AG04450 (cell line): ENCODE data around the gene AP3D1. TPM values are rescaled to one million over a fixed set of nuclear protein-coding genes. Genes with fewer than 3 reads are reported as not detected.

ENCODE experiments used
- CTCF ChIA-PET: fragments of 300-600, 350-600 bp; formaldehyde crosslinking; extraction: SDS; loops from one replicate; lab custom pipeline; 2022; ENCODE audit warnings: antibody characterized with exemption, inconsistent platforms; lab: Charles Lee
- POLR2A ChIA-PET: fragments of 350-600 bp; formaldehyde crosslinking; extraction: SDS; loops from one replicate; lab custom pipeline; 2021; ENCODE audit warnings: antibody characterized with exemption, inconsistent platforms; lab: Yijun Ruan, JAX
- DNase-seq: peaks from one replicate; pipeline ENCODE4 v3.0.0-alpha.2; 2011; ENCODE audit warnings: low read depth, low spot score
- H3K27ac ChIP-seq: one replicate; pipeline ENCODE4 v1.5.1; 2012; ENCODE audit warnings: low read depth, low read length, control low read depth
- H3K27me3 ChIP-seq: one replicate; pipeline ENCODE4 v1.6.0; 2012; ENCODE audit warnings: low read length; ENCODE audit not compliant: control insufficient read depth, insufficient read depth
- H3K4me3 ChIP-seq: 2 replicates; pipeline ENCODE4 v1.5.1; 2011; ENCODE audit warnings: mild to moderate bottlenecking, low read depth, low read length, control low read depth
- H3K9me3 ChIP-seq: 2 replicates; pipeline ENCODE4 v1.5.1; 2012; ENCODE audit warnings: low read length; ENCODE audit not compliant: control insufficient read depth, insufficient read depth
- CTCF ChIP-seq: IDR thresholded peaks from 2 replicates; pipeline ENCODE4 v1.5.1; 2011; ENCODE audit warnings: low read depth, low read length, control low read depth, inconsistent platforms
- polyA plus RNA-seq: library from polyadenylated mRNA; depleted of rRNA; stranded (reverse); fragments of >200 nt; gene quantifications from 2 replicates; pipeline ENCODE4 v1.2.3, GENCODE V29; 2011

The AP3D1 gene
- polyA plus RNA-seq, 1 experiment = 68.2 TPM

DNA sequence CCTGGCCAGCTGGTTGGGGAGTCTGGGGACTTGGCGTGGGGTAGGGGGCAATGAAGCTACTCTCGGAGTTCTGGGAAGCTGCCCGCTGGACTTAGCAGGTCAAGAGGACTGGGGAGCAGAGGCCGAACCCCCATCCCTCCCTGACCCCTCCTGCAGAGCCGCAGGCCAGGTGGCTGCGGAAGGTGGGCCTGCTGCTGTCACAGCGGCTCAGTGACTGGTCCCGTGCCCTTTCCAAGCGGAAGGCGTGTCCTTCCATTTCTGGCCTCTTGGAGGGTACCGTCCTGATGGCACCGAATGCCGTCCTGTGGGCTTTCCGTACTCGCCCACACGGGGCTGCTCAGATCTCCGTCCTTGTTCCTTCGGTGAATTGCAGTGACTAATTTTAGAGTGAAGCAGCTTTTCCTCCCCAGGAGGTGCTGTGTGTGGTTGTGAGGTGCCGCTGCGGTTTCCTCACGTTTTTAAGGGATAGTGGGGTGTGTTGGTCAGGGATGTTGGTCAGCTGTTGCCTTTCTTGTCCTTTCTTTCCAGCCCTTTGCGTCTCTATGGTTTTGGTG is 33.1 kb upstream of the AP3D1 start:
- Histone ChIP-seq H3K9me3 (no peaks in the 10 kb centered on the region; the same call in 1 of the 2 replicates), H3K4me3 (no peak overlapping the region), H3K27me3 (no peaks in the 10 kb centered on the region), H3K27ac (no peak overlapping the region)
- no peak for TF ChIP-seq CTCF
- CTCF ChIA-PET = no interaction called here
- POLR2A ChIA-PET = interaction anchor here (2.6 kb wide), 1 partner anchor 16 kb away, joined by 23 read pairs; no protein-coding TSS in a partner anchor
- no peak for DNase-seq

DNA sequence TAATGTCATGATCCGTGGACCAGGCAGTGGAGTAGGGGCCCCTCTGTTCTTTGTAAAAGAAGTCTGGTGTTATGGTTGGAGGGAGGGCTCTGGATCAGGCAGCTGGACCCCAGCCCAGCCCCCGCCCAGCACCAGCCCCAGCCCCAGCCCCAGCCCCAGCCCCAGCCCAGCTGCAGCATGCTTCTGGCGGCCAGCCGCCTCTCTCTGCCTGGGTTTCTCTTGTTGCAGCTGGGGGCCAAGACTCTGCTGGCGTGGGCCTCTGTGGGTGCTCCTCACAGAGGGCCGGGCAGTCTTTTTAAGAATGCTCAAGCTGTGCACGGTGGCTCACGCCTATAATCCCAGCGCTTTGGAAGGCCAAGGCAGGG is 30.2 kb upstream of the AP3D1 start:
- CTCF ChIA-PET = no interaction called here
- H3K27me3 ChIP-seq = no peaks in the 10 kb centered on the region
- no peak overlapping the region for H3K27ac ChIP-seq
- POLR2A ChIA-PET = no interaction called here
- DNase-seq = no peak
- no peak for TF ChIP-seq CTCF
- H3K9me3 ChIP-seq = no peaks in the 10 kb centered on the region; the same call in 1 of the 2 replicates
- H3K4me3 ChIP-seq = no peak overlapping the region

DNA sequence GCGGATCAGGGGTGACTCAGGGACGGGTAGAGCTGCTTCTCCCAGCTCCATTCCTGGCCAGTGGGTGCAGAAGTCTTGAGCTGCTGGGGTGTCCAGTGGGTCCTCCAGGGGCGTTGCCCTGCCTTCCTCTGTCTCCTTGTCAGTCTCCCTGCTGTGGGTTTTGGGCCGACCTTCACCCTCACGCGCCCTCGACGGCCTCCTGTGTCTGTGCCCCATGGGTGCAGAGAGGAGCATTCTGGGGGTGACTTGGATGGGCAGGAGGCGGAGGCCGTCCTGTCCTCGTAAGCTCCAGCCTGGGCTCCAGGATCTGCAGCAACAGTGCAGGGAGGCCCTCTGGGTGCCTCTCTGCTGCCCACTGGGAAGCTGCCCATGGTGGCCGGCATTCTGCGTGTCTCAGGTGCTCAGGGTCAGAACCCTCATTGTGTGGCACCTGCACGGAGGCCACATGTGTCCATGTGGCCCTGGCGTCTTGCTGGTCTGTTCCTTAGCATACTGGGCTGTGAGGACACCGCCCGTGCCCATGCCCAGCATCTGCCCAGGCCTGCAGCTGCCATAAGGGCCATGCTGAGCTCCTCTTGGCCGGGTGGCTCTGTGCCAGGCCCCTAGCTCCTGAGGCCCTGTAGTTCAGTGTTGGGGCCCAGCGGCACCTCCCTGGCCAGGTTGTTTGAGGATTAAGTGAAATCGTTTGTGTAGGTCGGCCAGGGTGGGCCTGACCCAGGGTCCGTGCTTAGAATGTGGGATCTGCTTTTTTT is 29.7 kb upstream of the AP3D1 start:
- no peaks in the 10 kb centered on the region for H3K27me3 ChIP-seq
- ChIA-PET CTCF (interaction anchor here (0.6 to 0.8 kb wide), 2 partner anchors 25 to 1569 kb away, joined by 3 to 5 read pairs; no protein-coding TSS in a partner anchor), POLR2A (no interaction called here)
- H3K4me3 ChIP-seq = no peak overlapping the region
- peak overlapping the region; percentile 39 for H3K27ac ChIP-seq
- no peak for TF ChIP-seq CTCF
- H3K9me3 ChIP-seq = no peaks in the 10 kb centered on the region; the same call in 1 of the 2 replicates
- no peak for DNase-seq

DNA sequence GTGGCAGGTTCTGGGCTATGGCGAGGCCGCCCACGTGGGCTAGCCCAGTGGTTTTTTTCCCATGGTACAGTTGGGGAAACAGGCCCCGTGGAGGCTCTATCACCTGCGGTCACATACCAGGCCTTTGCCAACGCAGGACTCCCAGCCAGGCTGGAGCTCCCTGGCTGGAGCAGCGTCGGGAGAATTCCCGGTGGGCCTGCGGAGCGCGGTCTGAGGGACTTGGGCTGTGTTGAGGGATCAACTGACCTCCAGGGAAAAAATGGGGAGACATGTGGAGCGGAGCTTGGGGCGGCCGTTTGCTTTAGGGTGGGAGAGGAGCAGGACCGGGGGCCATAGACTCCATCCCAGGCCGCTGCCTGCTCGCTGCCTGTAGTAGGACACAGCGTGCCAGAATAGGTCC is 28.7 kb upstream of the AP3D1 start:
- CTCF ChIA-PET = interaction anchor here (0.8 kb wide), 1 partner anchor 24 kb away, joined by 5 read pairs; no protein-coding TSS in a partner anchor
- Histone ChIP-seq H3K4me3 (no peak overlapping the region), H3K27me3 (no peaks in the 10 kb centered on the region), H3K9me3 (no peaks in the 10 kb centered on the region; the same call in 1 of the 2 replicates), H3K27ac (no peak overlapping the region)
- no peak for TF ChIP-seq CTCF
- DNase-seq = no peak
- POLR2A ChIA-PET = no interaction called here

DNA sequence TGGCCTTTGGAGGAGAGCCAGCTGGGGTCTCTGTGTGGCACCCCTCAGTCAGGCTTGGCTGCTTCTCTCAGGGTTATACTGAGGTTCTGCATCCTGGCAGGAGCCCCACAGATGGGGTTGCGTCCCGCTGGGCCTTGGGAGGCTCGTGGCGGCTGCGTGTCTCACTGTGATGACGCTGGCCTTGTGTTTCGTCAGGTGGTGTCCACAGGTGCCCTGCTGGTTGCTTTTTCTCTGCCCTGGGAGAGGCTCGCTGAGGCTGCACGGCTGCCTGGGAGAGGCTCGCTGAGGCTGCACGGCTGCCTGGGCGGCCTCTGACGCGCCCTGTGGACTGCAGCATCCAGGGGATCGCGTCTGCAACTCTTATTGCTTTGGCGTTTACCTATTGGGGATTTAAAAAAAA is 27.7 kb upstream of the AP3D1 start:
- TF ChIP-seq CTCF = no peak
- H3K27me3 ChIP-seq = no peaks in the 10 kb centered on the region
- no peak overlapping the region for H3K27ac ChIP-seq
- H3K9me3 ChIP-seq = no peaks in the 10 kb centered on the region; the same call in 1 of the 2 replicates
- CTCF ChIA-PET = no interaction called here
- POLR2A ChIA-PET = no interaction called here
- DNase-seq = no peak
- no peak overlapping the region for H3K4me3 ChIP-seq
